B cell (primary cell): ENCODE data around the gene CATSPER1. TPM values are rescaled to one million over a fixed set of nuclear protein-coding genes. Genes with fewer than 3 reads are reported as not detected.

Experiments
- ATAC-seq: fragments of 200-7000 bp; cut with Tn5 transposase; one replicate; pipeline ENCODE4 v1.10.0; 2021; ENCODE audit warnings: low read depth, mild to moderate bottlenecking, moderate number of reproducible peaks, moderate library complexity
- CTCF ChIA-PET: fragments of 350-600 bp; sonication (Branson Sonifier 250); formaldehyde crosslinking; loops from one replicate; lab custom pipeline; 2021; ENCODE audit warnings: antibody characterized with exemption, inconsistent platforms; lab: Charles Lee
- POLR2A ChIA-PET: fragments of 350-600 bp; sonication (Branson Sonifier 250); formaldehyde crosslinking; loops from one replicate; lab custom pipeline; 2021; ENCODE audit warnings: antibody characterized with exemption; lab: Charles Lee
- DNase-seq: peaks from one replicate; pipeline ENCODE4 v3.0.0; 2013
- H2AFZ ChIP-seq: 2 replicates; pipeline ENCODE4 v1.6.1; 2012; ENCODE audit warnings: mild to moderate bottlenecking, low read depth, low read length; ENCODE audit not compliant: insufficient read depth, poor library complexity, severe bottlenecking
- H3K27ac ChIP-seq, 2 donors: 1 replicate in 1 of 2; 2 replicates in 1 of 2; pipeline ENCODE4 v1.5.1; 2012 to 2013; ENCODE audit warnings: low read length in 2 of 2, mild to moderate bottlenecking in 2 of 2, moderate library complexity in 1 of 2
- H3K27me3 ChIP-seq, 4 experiments: fragments of 200-600 bp in 1 of 4; sonication (generic) in 1 of 4; replicated peaks in 1 of 4; 1 replicate in 2 of 4; 2 replicates in 2 of 4; pipeline versions ENCODE4 v1.6.1 to v1.7.0; 2013 to 2016; ENCODE audit warnings: low read length in 3 of 4, mild to moderate bottlenecking in 2 of 4, mixed read lengths in 1 of 4, moderate library complexity in 1 of 4; ENCODE audit not compliant: insufficient read depth in 4 of 4, control insufficient read depth in 3 of 4; ENCODE audit errors: control extremely low read depth in 1 of 4
- H3K36me3 ChIP-seq, 2 experiments: replicated peaks in 1 of 2; 1 replicate in 1 of 2; 2 replicates in 1 of 2; pipeline versions ENCODE4 v1.6.1 to v1.7.1; 2013; ENCODE audit warnings: low read length in 1 of 2; ENCODE audit not compliant: insufficient read depth in 2 of 2, control insufficient read depth in 1 of 2; ENCODE audit errors: control extremely low read depth in 1 of 2, extremely low read depth in 1 of 2
- H3K4me1 ChIP-seq, 2 donors: fragments of 200-600 bp in 1 of 2; sonication (generic) in 1 of 2; 1 replicate in 1 of 2; 2 replicates in 1 of 2; pipeline versions ENCODE4 v1.5.1 to v1.6.1; 2013 to 2017; ENCODE audit warnings: low read length in 2 of 2; ENCODE audit not compliant: control insufficient read depth in 2 of 2, insufficient read depth in 2 of 2
- H3K4me2 ChIP-seq: replicated peaks from 2 replicates; pipeline ENCODE3; 2012; ENCODE audit warnings: mild to moderate bottlenecking, low read depth, low read length; ENCODE audit not compliant: poor library complexity, severe bottlenecking
- H3K4me3 ChIP-seq, 5 experiments: fragments of 200-600 bp in 1 of 5; sonication (generic) in 1 of 5; 1 replicate in 3 of 5; 2 replicates in 2 of 5; pipeline versions ENCODE4 v1.5.1 to v1.7.0; 2011 to 2016; ENCODE audit warnings: low read length in 4 of 5, mild to moderate bottlenecking in 4 of 5, low read depth in 2 of 5, control low read depth in 1 of 5, moderate library complexity in 1 of 5; ENCODE audit not compliant: insufficient read depth in 1 of 5; ENCODE audit errors: control extremely low read depth in 1 of 5, extremely low read depth in 1 of 5
- H3K79me2 ChIP-seq: fragments of 200-600 bp; sonication (generic); one replicate; pipeline ENCODE4 v1.6.0; 2016; ENCODE audit warnings: low read length; ENCODE audit not compliant: control insufficient read depth, insufficient read depth
- H3K9ac ChIP-seq: fragments of 200-600 bp; sonication (generic); 2 replicates; pipeline ENCODE4 v1.6.1; 2017; ENCODE audit warnings: mild to moderate bottlenecking, low read length, moderate library complexity
- H3K9me3 ChIP-seq, 3 donors: one replicate each; pipeline versions ENCODE4 v1.6.1 to v1.7.1; 2013; ENCODE audit warnings: low read length in 2 of 3; ENCODE audit not compliant: control insufficient read depth in 2 of 3, insufficient read depth in 1 of 3; ENCODE audit errors: control extremely low read depth in 1 of 3
- H4K20me1 ChIP-seq: 2 replicates; pipeline ENCODE4 v1.6.0; 2012; ENCODE audit warnings: mild to moderate bottlenecking, low read length; ENCODE audit not compliant: insufficient read depth, control insufficient read depth, poor library complexity, severe bottlenecking
- H3K27ac Mint-ChIP-seq: one replicate; pipeline ENCODE4 v1.8.0; 2021; ENCODE audit warnings: mixed read lengths
- H3K27me3 Mint-ChIP-seq: one replicate; pipeline ENCODE4 v1.8.0; 2021; ENCODE audit warnings: mixed read lengths
- H3K4me1 Mint-ChIP-seq: one replicate; pipeline ENCODE4 v1.8.0; 2021; ENCODE audit warnings: mixed read lengths
- H3K4me3 Mint-ChIP-seq: one replicate; pipeline ENCODE4 v1.8.0; 2021; ENCODE audit warnings: mixed read lengths
- H3K9me3 Mint-ChIP-seq: one replicate; pipeline ENCODE4 v1.8.0; 2022; ENCODE audit warnings: mixed read lengths; ENCODE audit not compliant: insufficient read depth
- EZH2 ChIP-seq: IDR thresholded peaks from 2 replicates; pipeline ENCODE4 v1.6.1; 2012; ENCODE audit warnings: borderline replicate concordance, low read depth, mild to moderate bottlenecking, moderate library complexity, low read length; ENCODE audit not compliant: insufficient read depth, poor library complexity, severe bottlenecking
- WGBS: methylation state at CpG from one replicate; pipeline ENCODE4 v1.1.5; 2013; ENCODE audit warnings: missing lambda C conversion rate; ENCODE audit not compliant: insufficient coverage; 5-methylcytosine and 5-hydroxymethylcytosine counted together
- intact Hi-C: fragments of 100-400 bp; cut with micrococcal nuclease; formaldehyde crosslinking; loops from one replicate; pipeline ENCODE4 v1.10.0; 2022
- polyA plus RNA-seq: library from polyadenylated mRNA; depleted of rRNA; stranded (reverse); fragments of >200 nt; gene quantifications from 2 replicates; pipeline ENCODE4 v1.2.3, GENCODE V29; 2012
- total RNA-seq, 2 donors: library from RNA; stranded (reverse); fragments of 120-200 nt in 1 of 2; gene quantifications; 1 replicate in 1 of 2; 2 replicates in 1 of 2; pipeline versions ENCODE4 v1.2.3 to v1.2.4, GENCODE V29; 2013 to 2022
- TF ChIP-seq, protein P1 (sequence below): fragments of 200-600 bp; IDR thresholded peaks from one replicate; pipeline ENCODE4 v1.8.0; 2022; ENCODE audit warnings: antibody characterized with exemption, mild to moderate bottlenecking

CATSPER1 gene
- total and polyA plus RNA-seq, 2 donors (not counting 1 experiment from before 2014, with no cell fraction given) = not detected

DNA sequence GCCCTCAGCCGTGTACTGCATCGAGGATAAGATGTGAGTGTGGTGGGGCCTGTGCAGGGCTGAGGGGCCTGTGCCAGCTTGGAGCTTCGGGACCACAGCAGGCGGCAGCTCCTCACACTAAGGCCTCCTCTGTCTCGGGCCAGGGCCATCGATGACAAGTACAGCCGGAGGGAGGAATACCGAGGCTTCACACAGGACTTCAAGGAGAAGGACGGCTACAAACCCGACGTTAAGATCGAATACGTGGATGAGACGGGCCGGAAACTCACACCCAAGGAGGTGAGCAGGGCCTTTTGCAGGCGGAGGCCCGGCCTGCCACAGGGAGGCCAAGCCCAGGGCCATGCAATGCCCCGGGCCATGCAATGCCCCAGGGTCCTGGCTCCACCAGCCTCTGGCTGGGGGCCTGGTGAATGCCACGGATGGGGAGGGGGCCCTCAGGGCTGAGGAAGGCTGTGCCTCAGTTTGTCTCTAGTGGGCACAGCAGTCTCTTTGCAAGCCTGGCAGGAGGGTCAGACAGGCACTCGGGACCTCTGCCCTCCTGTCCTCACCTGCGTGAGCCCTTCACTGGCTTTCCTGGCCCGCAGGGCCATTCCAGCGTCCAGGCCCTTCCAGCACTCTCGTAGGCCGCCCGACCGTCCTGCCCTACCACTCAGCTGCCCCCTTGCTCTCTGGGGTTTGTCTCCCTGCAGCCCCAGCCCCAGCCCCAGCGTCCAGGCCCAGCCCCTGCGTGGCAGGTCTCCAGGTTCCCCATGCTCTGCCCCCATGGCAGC is 48.5 kb downstream of the CATSPER1 start:
- H2AFZ ChIP-seq = no peak overlapping the region
- CTCF ChIA-PET = interaction anchor here (0.6 kb wide), 1 partner anchor 62 kb away, joined by 3 read pairs; no protein-coding TSS in a partner anchor
- H3K4me3 ChIP-seq = no peak overlapping the region
- Mint-ChIP-seq H3K9me3 (no peaks in the 10 kb centered on the region), H3K27me3 (no peaks in the 10 kb centered on the region), H3K4me3 (no peak overlapping the region), H3K4me1 (no peaks in the 10 kb centered on the region), H3K27ac (no peak overlapping the region)
- DNase-seq = no peak
- no peaks in the 10 kb centered on the region for H3K27me3 ChIP-seq
- peaks cover 2 to 36% of the 10 kb centered on the region in 2 experiments for H3K36me3 ChIP-seq
- no peak overlapping the region for H3K4me2 ChIP-seq
- intact Hi-C loops = no loop called here
- no peak for ATAC-seq
- no peaks in the 10 kb centered on the region for H3K79me2 ChIP-seq
- POLR2A ChIA-PET = interaction anchor here (1.3 kb wide), 1 partner anchor 89 kb away, joined by 3 read pairs; the partner anchor contains the start of gene FIBP
- no peak overlapping the region for H3K27ac ChIP-seq
- no peaks in the 10 kb centered on the region for H3K9me3 ChIP-seq
- TF ChIP-seq EZH2 = no peak
- TF ChIP-seq, protein P1, sequence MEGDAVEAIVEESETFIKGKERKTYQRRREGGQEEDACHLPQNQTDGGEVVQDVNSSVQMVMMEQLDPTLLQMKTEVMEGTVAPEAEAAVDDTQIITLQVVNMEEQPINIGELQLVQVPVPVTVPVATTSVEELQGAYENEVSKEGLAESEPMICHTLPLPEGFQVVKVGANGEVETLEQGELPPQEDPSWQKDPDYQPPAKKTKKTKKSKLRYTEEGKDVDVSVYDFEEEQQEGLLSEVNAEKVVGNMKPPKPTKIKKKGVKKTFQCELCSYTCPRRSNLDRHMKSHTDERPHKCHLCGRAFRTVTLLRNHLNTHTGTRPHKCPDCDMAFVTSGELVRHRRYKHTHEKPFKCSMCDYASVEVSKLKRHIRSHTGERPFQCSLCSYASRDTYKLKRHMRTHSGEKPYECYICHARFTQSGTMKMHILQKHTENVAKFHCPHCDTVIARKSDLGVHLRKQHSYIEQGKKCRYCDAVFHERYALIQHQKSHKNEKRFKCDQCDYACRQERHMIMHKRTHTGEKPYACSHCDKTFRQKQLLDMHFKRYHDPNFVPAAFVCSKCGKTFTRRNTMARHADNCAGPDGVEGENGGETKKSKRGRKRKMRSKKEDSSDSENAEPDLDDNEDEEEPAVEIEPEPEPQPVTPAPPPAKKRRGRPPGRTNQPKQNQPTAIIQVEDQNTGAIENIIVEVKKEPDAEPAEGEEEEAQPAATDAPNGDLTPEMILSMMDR = no peak
- WGBS = 98% methylated on average over 28 of the region's 29 CpGs
- H3K9ac ChIP-seq = no peak overlapping the region
- no peaks in the 10 kb centered on the region for H3K4me1 ChIP-seq
- H4K20me1 ChIP-seq = no peaks in the 10 kb centered on the region
